ENCODE data around the gene YPEL4.

The YPEL4 gene

GRCh38 chr11:57638005-57638781, 11.5 kb downstream of the YPEL4 start:
- H3K27ac ChIP-seq: peak overlapping the region; percentile 31 to 94 (median 82)
- peak overlapping the region; percentile 50 to 81 (median 70) for H3K4me3 ChIP-seq

GRCh38 chr11:57637626-57638004, 12.1 kb downstream of the YPEL4 start:
- peak overlapping the region in 18 of 21 experiments; percentile 59 to 94 (median 85) for H3K27ac ChIP-seq
- peak overlapping the region; percentile 50 to 81 (median 70) for H3K4me3 ChIP-seq

- H3K4me3 ChIP-seq: no peak overlapping the region
These were observed 14.5 kb downstream of the YPEL4 start for GRCh38 chr11:57635246-57635645.

GRCh38 chr11:57634311-57634710, 15.4 kb downstream of the YPEL4 start:
- Histone ChIP-seq H3K27ac (peak overlapping the region in 1 of 21 experiments; percentile 59), H3K4me3 (no peak overlapping the region)

More at GRCh38 chr11:57635246-57635645, 14.5 kb downstream of the YPEL4 start:
- no peak overlapping the region for H3K27ac ChIP-seq

GRCh38 chr11:57633394-57634070, 16.2 kb downstream of the YPEL4 start:
- Histone ChIP-seq H3K4me3 (no peak overlapping the region), H3K27ac (peak overlapping the region in 1 of 21 experiments; percentile 59)

- Histone ChIP-seq H3K4me3 (no peak overlapping the region), H3K27ac (no peak overlapping the region)
These were observed 17.6 kb downstream of the YPEL4 start for GRCh38 chr11:57632116-57632515.

- H3K4me3 ChIP-seq: no peak overlapping the region
- H3K27ac ChIP-seq: no peak overlapping the region
These were observed 19.5 kb downstream of the YPEL4 start for GRCh38 chr11:57630171-57630570.

GRCh38 chr11:57626895-57627294, 22.8 kb downstream of the YPEL4 start:
- Histone ChIP-seq H3K4me3 (no peak overlapping the region), H3K27ac (no peak overlapping the region)

GRCh38 chr11:57624864-57625263, 24.8 kb downstream of the YPEL4 start:
- Histone ChIP-seq H3K4me3 (no peak overlapping the region), H3K27ac (no peak overlapping the region)

- Histone ChIP-seq H3K27ac (no peak overlapping the region), H3K4me3 (no peak overlapping the region)
These were observed 27.4 kb downstream of the YPEL4 start for GRCh38 chr11:57622263-57622662.

GRCh38 chr11:57620467-57620866, 29.2 kb downstream of the YPEL4 start:
- Histone ChIP-seq H3K27ac (no peak overlapping the region), H3K4me3 (no peak overlapping the region)

- Histone ChIP-seq H3K27ac (no peak overlapping the region), H3K4me3 (no peak overlapping the region)
These were observed 30.4 kb downstream of the YPEL4 start for GRCh38 chr11:57619331-57619730.

GRCh38 chr11:57618438-57618837, 31.3 kb downstream of the YPEL4 start:
- no peak overlapping the region for H3K27ac ChIP-seq

GRCh38 chr11:57616595-57616994, 33.1 kb downstream of the YPEL4 start:
- no peak overlapping the region for H3K27ac ChIP-seq
- H3K4me3 ChIP-seq: no peak overlapping the region

More at GRCh38 chr11:57618438-57618837, 31.3 kb downstream of the YPEL4 start:
- no peak overlapping the region for H3K4me3 ChIP-seq

GRCh38 chr11:57615308-57615707, 34.4 kb downstream of the YPEL4 start:
- H3K4me3 ChIP-seq: no peak overlapping the region
- no peak overlapping the region for H3K27ac ChIP-seq

- no peak overlapping the region for H3K4me3 ChIP-seq
- no peak overlapping the region for H3K27ac ChIP-seq
These were observed 35.4 kb downstream of the YPEL4 start for GRCh38 chr11:57614234-57614772.

GRCh38 chr11:57610170-57610569, 39.5 kb downstream of the YPEL4 start:
- no peak overlapping the region for H3K27ac ChIP-seq
- no peak overlapping the region for H3K4me3 ChIP-seq

- Histone ChIP-seq H3K27ac (no peak overlapping the region), H3K4me3 (no peak overlapping the region)
These were observed 44.7 kb downstream of the YPEL4 start for GRCh38 chr11:57605028-57605420.

GRCh38 chr11:57604296-57605027, 45.2 kb downstream of the YPEL4 start:
- Histone ChIP-seq H3K4me3 (no peak overlapping the region), H3K27ac (peak overlapping the region in 1 of 21 experiments; percentile 51)

GRCh38 chr11:57601297-57601696, 48.4 kb downstream of the YPEL4 start:
- Histone ChIP-seq H3K27ac (no peak overlapping the region), H3K4me3 (no peak overlapping the region)
